ENCODE data around the gene TTLL5.
A peak's percentile ranks its signal among the peaks of the same experiment; 100 is the strongest.
"Not testable (repeated sequence)": the region's sequence is repeated elsewhere in the genome, so short reads cannot be mapped to it uniquely, and the experiment has no call there.

The TTLL5 gene

DNA sequence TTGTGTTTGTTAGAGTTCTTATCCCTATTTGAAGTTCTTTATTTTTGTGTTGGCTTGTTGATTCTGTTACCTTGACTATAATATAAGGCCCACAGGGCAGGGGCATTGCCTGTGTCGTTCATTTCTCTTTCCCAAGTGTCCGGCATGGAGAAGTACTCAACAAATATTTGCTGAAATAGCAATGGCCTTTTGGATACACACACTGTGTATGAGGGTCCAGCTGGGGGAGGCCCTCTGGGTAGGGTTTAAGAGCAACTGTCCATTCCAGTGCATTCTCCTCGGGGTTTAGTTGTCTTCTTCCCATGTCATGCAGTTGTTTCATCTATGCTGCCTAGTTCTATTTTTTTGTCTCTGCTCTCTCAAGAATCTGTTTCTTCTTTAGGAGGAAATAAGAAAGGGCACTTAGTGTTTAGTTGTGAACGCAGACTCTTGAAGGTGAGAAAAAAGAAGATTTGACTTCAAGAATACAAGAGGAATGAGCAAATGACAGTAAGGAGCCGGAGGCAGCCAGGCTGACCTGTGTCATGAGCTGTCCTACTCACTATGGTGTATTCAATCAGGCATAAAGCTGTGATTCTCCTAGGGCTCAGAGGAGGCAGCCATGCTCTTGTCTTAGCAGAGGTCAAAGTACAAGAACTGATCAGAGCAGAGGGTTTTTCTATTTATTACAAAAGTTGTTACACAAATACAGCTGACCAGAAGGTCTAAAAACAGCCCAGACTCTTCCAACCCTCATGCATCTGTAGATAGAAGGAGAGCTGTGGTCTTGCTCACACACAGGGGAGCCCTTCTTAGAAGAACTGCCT is 10.6 kb upstream of the TTLL5 start:
- DNase-seq: no peak

GRCh38 chr14:75653563-75653962 is 7.5 kb upstream of the TTLL5 start:
- DNase-seq: no peak

DNA sequence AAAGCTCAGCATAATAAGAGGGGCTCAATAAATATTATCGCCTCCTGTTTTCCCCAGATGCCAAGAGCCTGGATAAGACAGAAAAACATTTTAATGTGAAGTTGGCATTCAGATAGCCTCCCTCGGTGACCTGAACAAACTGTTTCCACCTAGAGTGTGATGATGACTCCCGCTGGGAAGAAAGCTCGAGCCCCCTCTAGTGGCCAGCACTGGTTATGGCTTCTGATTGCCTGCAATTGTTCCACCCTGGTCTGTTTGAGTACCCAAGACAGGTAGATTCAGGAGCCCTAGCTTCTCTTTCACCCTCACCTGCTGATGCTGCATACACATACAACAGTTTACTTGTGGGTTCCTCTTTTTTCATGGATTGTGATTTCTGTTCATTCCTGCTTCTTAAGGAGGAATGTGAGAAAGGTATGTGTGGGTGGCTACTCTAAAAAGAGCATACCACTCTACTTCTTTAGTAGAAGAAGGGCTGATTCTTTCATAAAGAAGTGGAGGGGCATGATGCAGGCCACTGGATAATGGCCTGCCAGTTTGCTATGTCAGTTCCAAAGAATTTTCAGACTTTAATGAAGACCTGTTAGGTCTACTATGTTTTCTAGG is 6.8 kb upstream of the TTLL5 start:
- DNase-seq: peak; percentile 71

- DNase-seq: no peak
Measured at GRCh38 chr14:75655235-75655634, 5.8 kb upstream of the TTLL5 start.

GRCh38 chr14:75657331-75657730 is 3.7 kb upstream of the TTLL5 start:
- DNase-seq: no peak

GRCh38 chr14:75658957-75659356 is 2.1 kb upstream of the TTLL5 start:
- DNase-seq: no peak

DNA sequence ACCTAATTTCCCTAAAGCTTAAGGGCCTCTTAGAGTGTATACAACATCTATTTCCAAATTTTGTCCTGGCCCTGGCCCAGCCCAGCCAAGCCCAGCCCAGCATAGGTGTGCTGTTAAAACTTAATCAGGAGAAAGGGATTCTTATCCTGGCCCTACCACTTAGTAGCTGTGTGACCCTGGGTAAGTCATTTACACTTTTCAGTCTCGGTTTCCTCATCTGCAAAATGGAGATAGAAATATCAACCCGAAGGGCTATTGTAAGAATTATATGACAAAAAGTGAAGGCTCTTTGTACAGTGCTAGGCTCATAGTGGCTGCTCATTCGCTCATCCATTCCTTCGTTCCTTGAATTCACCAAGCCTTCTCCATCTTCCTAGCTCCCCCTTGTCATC is 812 bp upstream of the TTLL5 start:
- DNase-seq: no peak

DNA sequence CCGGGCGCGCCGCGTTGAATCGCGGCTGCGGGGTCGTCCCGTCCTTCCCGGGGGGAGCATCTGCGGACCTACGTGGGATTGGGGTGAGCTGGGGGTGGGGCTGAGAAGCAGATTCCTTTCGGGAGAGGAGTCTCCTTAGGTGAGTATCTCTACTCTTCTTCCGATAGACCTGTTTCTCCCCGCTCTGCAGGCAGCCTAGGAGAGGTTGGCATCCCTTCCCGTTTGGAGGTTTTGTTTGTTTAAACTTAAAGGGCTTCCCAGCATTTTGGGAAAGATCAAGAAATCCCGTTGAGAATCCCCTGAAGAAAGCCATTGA is 411 bp downstream of the TTLL5 start:
- no peak for DNase-seq

DNA sequence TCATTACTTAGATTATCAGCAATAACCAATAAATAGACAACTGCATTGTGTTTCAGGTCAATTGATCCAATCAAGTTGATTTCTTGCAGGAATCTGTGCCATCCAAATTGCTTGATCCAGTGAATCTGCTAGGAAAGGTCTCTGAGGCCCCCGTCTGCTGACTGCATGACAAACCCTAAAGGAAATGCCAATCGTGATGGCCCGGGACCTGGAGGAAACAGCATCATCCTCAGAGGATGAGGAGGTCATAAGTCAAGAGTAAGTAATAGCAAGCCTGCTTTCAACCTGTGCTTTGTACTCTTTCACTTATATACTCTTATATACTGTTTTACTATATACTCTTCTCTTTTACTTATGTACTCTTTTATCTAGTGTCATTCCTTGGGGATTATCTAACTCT is 1.9 kb downstream of the TTLL5 start:
- DNase-seq: no peak

- no peak for DNase-seq
Measured at GRCh38 chr14:75667099-75667765, 6.2 kb downstream of the TTLL5 start.

DNA sequence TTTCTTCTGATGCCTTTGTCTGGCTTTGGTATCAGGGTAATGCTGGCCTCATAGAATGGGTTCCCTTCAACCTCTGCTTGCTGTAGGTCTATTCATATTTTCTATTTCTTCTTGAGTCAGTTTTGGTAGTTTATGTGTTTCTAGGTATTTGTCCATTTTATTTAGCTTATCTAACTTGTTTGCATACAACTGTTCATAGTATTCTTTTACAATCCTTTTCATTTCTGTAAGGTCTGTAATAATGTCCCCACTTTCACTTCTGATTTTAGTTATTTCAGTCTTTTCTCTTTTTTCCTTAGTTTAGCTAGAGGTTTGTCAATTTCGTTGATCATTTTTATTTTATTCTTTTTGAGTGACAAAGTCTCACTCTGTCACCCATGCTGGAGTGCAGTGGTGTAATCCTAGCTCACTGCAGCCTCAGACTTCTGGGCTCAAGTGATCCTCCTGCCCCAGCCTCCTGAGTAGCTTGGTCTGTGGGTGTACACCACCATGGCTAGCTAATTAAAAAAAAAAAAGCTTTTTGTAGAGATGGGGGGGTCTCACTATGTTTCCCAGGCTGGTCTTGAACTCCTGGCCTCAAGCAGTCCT is 11.7 kb downstream of the TTLL5 start:
- no peak for DNase-seq

- no peak for DNase-seq
Measured at GRCh38 chr14:75673345-75674035, 12.4 kb downstream of the TTLL5 start.

DNA sequence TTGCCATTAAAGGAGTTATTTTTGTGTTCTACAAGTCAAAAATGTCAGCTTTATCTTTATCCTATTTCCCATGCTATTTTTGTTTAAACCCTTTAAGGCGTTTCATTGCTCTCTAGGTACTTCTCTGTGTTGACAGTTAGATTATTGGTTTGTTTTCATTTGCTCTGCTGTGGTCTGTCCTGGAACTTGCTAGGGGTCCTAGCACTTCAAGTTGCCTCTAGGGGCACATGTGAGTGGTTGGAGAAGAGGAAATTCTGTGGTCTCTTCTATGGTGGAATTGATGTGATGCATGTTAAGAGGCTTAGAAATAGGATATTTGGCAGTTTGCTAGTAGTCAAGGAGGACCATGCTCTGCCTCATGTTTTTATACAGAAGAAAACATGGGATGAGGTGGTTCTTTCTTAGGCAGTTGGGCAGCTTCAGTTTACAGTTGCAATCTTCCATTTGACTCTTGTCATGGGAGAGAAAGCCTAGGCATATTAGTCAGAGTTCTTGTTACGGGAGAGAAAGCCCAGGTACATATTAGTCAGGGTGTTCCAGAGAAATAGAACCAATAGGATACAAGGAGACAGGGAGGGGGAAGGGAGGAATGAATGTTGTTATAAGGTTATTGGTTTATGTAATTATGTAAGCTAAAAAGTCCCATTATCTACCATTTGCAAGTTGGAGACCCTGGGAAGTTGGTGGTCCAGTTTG is 14.4 kb downstream of the TTLL5 start:
- no peak for DNase-seq

DNA sequence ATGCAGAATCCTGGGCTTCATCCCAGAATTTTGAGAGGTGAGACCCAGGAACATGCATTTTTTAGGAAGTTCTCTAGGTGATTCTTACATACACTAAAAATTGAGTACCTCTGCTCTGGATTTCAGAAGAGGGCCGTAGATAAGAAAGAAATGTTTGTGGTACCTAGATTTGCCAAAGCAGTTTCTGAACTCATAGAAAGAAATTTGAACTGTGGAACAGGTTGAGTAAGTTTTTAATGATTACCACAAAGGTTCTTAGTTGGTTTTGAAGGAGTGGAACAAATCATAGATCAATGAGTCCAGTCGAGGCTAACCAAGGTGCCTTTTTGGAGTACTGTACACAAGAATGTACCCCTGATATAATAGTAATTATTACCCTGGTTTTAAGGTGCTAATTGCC is 24.9 kb downstream of the TTLL5 start:
- DNase-seq: no peak

- DNase-seq: no peak
Measured at GRCh38 chr14:75689012-75689411, 28.0 kb downstream of the TTLL5 start.

- no peak for DNase-seq
Measured at GRCh38 chr14:75690010-75690409, 29.0 kb downstream of the TTLL5 start.

- not testable (repeated sequence) for DNase-seq
Measured at GRCh38 chr14:75695025-75695424, 34.0 kb downstream of the TTLL5 start.

DNA sequence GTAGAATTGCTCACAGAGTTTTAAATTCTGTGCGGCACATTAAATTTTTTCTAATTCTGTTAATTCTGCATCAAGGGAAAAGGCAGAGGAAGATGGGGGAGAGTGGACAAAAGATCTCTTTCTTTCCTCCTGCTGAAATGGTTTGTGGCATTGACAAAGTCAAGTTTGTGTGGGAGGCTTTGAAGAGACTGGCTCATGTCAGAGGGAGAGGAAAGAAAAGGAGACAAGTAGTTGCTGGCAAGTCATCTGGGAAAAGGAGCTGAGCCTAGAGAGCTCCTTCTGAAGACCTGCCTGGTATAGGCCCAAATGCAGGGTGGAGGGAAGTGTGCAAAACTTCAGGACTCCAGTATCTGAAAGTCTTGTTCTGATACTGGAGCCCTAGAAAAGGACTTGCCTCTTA is 36.3 kb downstream of the TTLL5 start:
- DNase-seq: no peak

DNA sequence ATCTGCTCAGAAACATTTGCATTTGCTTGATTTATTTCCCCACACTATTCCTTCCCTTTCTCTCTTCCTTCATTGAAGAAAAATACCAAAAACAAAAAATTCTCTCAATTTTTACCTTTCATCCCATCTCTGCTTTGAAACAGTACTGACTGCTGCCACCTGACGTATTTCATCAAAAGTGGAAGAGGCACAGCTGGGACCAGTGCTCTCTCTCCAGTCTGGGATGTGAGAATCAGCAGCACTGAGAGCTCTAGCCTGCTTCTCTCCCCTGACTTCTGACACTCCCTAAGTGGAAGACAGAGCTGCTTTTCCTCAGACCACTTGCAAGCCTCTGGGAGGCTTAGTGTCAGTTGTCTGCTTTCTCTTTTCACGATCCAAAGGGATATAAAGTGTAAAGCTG is 36.9 kb downstream of the TTLL5 start:
- no peak for DNase-seq

GRCh38 chr14:75699331-75699730 is 38.3 kb downstream of the TTLL5 start:
- DNase-seq: no peak

DNA sequence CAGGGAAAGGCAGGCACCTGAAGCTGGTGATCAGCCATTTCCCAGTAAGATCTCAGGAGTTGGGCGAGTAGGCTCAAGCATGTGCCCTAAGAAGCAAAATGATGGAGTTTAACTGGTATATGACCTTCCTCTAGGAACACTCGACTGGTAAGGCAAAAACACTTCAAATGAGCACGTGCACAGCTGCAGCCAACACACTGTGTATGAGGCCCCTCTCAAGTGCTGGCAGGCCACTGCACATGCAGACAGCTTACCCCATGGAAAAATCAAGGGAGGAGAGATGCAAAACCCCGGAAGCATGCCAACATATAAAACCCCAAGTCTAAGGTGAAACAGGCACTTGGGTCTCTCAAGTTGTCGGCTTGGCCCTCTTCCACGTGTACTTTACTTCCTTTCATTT is 39.2 kb downstream of the TTLL5 start:
- DNase-seq: no peak

DNA sequence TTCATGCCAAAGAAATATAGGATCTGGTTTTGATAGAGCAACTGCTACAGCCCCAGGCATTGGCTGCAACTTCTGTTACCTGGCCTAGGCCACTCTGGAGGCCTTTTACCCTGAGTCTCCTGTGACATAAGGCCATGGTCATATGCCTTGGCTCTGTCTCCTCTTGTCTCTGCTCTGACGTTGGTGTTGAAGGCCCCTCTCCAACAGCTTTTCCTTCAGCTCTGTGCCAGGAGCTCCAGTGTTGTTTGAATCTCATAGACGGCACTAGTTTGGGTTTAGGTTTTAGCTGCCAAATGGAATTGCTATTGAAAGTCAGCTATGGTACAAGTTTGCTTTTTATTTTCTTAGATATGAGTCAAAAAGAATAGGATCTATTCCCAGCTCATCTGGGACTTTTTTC is 41.1 kb downstream of the TTLL5 start:
- DNase-seq: no peak

Data from CD4-positive, alpha-beta T cell treated with Interferon gamma for 1 hour (primary cell).